ENCODE results near the gene DNM3. TPM values are rescaled to one million over a fixed set of nuclear protein-coding genes. Genes with fewer than 3 reads are reported as not detected.

Gene DNM3
- polyA plus RNA-seq, 3 donors = 0.15 TPM; not detected in 2

- Mint-ChIP-seq H3K9me3 (peaks cover 0 to 2% (median 0%) of the 10 kb centered on the region in 7 donors), H3K36me3 (no peaks in the 10 kb centered on the region), H3K27me3 (ENCODE audit: low read depth in 3 of 3) (no peaks in the 10 kb centered on the region), H3K4me1 (no peaks in the 10 kb centered on the region), H3K4me3 (no peak overlapping the region), H3K27ac (no peak overlapping the region)
- DNase-seq = no peak
- intact Hi-C loops (cut with micrococcal nuclease) = no loop called here
- Histone ChIP-seq H4K20me1 (ENCODE audit: insufficient read depth, low read length) (no peaks in the 10 kb centered on the region), H3K36me3 (replicated peaks in 1 of 2; ENCODE audit: control insufficient read depth in 1 of 2, insufficient read depth in 2 of 2, low read length in 2 of 2) (no peaks in the 10 kb centered on the region), H3K79me2 (ENCODE audit: insufficient read depth, low read length) (no peaks in the 10 kb centered on the region), H3K4me1 (ENCODE audit: control insufficient read depth in 1 of 2, insufficient read depth in 2 of 2, low read length in 2 of 2) (no peaks in the 10 kb centered on the region), H3K27me3 (ENCODE audit: control insufficient read depth in 2 of 2, insufficient read depth in 2 of 2, low read length in 2 of 2) (no peaks in the 10 kb centered on the region), H3K4me2 (replicated peaks; ENCODE audit: extremely low read depth, low read length, poor library complexity, severe bottlenecking) (no peak overlapping the region), H2AFZ (ENCODE audit: insufficient read depth, low read depth, low read length, poor library complexity, severe bottlenecking) (no peak overlapping the region), H3K9ac (ENCODE audit: insufficient read depth, low read length, poor library complexity, severe bottlenecking) (no peak overlapping the region), H3K27ac (ENCODE audit: low read depth in 1 of 2, low read length in 2 of 2) (no peak overlapping the region), H3K4me3 (replicated peaks in 1 of 3; ENCODE audit: low read depth in 2 of 3, low read length in 3 of 3) (no peak overlapping the region), H3K9me3 (replicated peaks in 1 of 2; ENCODE audit: control insufficient read depth in 1 of 2, insufficient read depth in 1 of 2, low read length in 2 of 2) (no peaks in the 10 kb centered on the region)
- TF ChIP-seq CTCF (IDR thresholded peaks at IDR 0.05) = no peak
- WGBS (ENCODE audit: insufficient coverage) = no CpG with 5 or more reads among the region's 5 CpGs
Measured at GRCh38 chr1:172324086-172324485, 482.8 kb downstream of the DNM3 start.

- H3K9ac ChIP-seq (ENCODE audit: insufficient read depth, low read length, poor library complexity, severe bottlenecking) = no peak overlapping the region
- no peaks in the 10 kb centered on the region for H3K79me2 ChIP-seq (ENCODE audit: insufficient read depth, low read length)
- no peak for DNase-seq
- no peak for TF ChIP-seq CTCF (IDR thresholded peaks at IDR 0.05)
- no peaks in the 10 kb centered on the region for H3K27me3 Mint-ChIP-seq (ENCODE audit: low read depth in 3 of 3)
- no peaks in the 10 kb centered on the region for H3K4me1 ChIP-seq (ENCODE audit: control insufficient read depth in 1 of 2, insufficient read depth in 2 of 2, low read length in 2 of 2)
- no peaks in the 10 kb centered on the region for H3K36me3 Mint-ChIP-seq
- no peaks in the 10 kb centered on the region for H3K4me1 Mint-ChIP-seq
- no peaks in the 10 kb centered on the region for H3K9me3 ChIP-seq (replicated peaks in 1 of 2; ENCODE audit: control insufficient read depth in 1 of 2, insufficient read depth in 1 of 2, low read length in 2 of 2)
- H3K27ac ChIP-seq (ENCODE audit: low read depth in 1 of 2, low read length in 2 of 2) = no peak overlapping the region
- H3K4me2 ChIP-seq (replicated peaks; ENCODE audit: extremely low read depth, low read length, poor library complexity, severe bottlenecking) = no peak overlapping the region
- no CpG with 5 or more reads among the region's 1 CpG for WGBS (ENCODE audit: insufficient coverage)
- H4K20me1 ChIP-seq (ENCODE audit: insufficient read depth, low read length) = no peaks in the 10 kb centered on the region
- no peak overlapping the region for H3K4me3 Mint-ChIP-seq
- no peaks in the 10 kb centered on the region for H3K27me3 ChIP-seq (ENCODE audit: control insufficient read depth in 2 of 2, insufficient read depth in 2 of 2, low read length in 2 of 2)
- no peaks in the 10 kb centered on the region for H3K36me3 ChIP-seq (replicated peaks in 1 of 2; ENCODE audit: control insufficient read depth in 1 of 2, insufficient read depth in 2 of 2, low read length in 2 of 2)
- intact Hi-C loops (cut with micrococcal nuclease) = no loop called here
- no peak overlapping the region for H3K27ac Mint-ChIP-seq
- H3K9me3 Mint-ChIP-seq = peaks cover 0 to 2% (median 0%) of the 10 kb centered on the region in 7 donors
- H2AFZ ChIP-seq (ENCODE audit: insufficient read depth, low read depth, low read length, poor library complexity, severe bottlenecking) = no peak overlapping the region
- no peak overlapping the region for H3K4me3 ChIP-seq (replicated peaks in 1 of 3; ENCODE audit: low read depth in 2 of 3, low read length in 3 of 3)
Measured at GRCh38 chr1:172324761-172325160, 483.5 kb downstream of the DNM3 start.
